Muscle of leg (tissue), 11 donors: ENCODE results near the gene PLEKHF1. TPM values are rescaled to one million over a fixed set of nuclear protein-coding genes. Genes with fewer than 3 reads are reported as not detected.
A peak's percentile ranks its signal among the peaks of the same experiment; 100 is the strongest.

Experiments
- DNase-seq: peaks from one replicate; pipeline ENCODE4 v3.0.0; 2013
- H3K27ac ChIP-seq: one replicate; pipeline ENCODE4 v1.5.1; 2013; ENCODE audit warnings: mild to moderate bottlenecking, low read length, control low read depth
- H3K27me3 ChIP-seq: one replicate; pipeline ENCODE4 v1.6.1; 2013; ENCODE audit warnings: low read length; ENCODE audit not compliant: control insufficient read depth, insufficient read depth
- H3K36me3 ChIP-seq: one replicate; pipeline ENCODE4 v1.6.1; 2013; ENCODE audit warnings: low read length; ENCODE audit not compliant: control insufficient read depth, insufficient read depth
- H3K4me1 ChIP-seq: one replicate; pipeline ENCODE4 v1.6.1; 2013; ENCODE audit warnings: low read length; ENCODE audit not compliant: control insufficient read depth, insufficient read depth
- H3K4me3 ChIP-seq: one replicate; pipeline ENCODE4 v1.5.1; 2013; ENCODE audit warnings: low read length, control low read depth
- H3K9me3 ChIP-seq: replicated peaks from 2 replicates; pipeline ENCODE4 v1.6.1; 2013; ENCODE audit warnings: low read depth, low read length; ENCODE audit not compliant: control insufficient read depth
- WGBS: methylation state at CpG from one replicate; pipeline ENCODE4 v1.1.5; 2013; ENCODE audit warnings: missing lambda C conversion rate; ENCODE audit not compliant: insufficient coverage; 5-methylcytosine and 5-hydroxymethylcytosine counted together
- polyA plus RNA-seq, 8 donors: library from polyadenylated mRNA; unstranded; fragments of 120-200 nt; gene quantifications; one replicate each; pipeline versions ENCODE4 v1.2.1 to v1.2.3, GENCODE V29; 2013; ENCODE audit warnings: inconsistent platforms in 1 of 8, low replicate concordance in 1 of 8; ENCODE audit not compliant: insufficient read length in 8 of 8, insufficient read depth in 1 of 8
- total RNA-seq: library from RNA; stranded (reverse); fragments of 120-200 nt; gene quantifications from one replicate; pipeline ENCODE4 v1.2.4, GENCODE V29; 2013

Gene PLEKHF1
- total and polyA plus RNA-seq, 9 donors, result 3.2 to 7.0 (median 4.5) TPM

DNA sequence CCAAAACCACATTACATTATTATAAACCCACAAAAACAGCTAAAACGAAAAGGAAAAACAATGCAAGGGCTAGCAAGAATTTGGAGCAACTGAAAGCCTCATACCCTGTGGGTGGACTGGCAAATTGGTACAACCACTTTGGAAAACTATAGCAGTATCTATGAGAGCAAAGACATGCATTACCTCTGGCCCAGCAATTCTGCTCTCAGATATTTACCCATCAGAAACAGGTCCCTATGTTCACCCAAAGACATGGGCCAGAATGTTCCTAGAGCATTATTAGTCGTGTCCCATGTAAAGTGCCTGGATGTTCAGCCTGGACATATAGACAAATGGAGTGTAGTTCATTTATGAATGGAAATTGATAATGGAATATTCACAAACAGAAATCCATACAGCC, 31.3 kb upstream of the PLEKHF1 start:
- no peaks in the 10 kb centered on the region for H3K27me3 ChIP-seq
- H3K36me3 ChIP-seq, result no peaks in the 10 kb centered on the region
- H3K4me3 ChIP-seq, result no peak overlapping the region
- peaks cover 3% of the 10 kb centered on the region for H3K4me1 ChIP-seq
- no peaks in the 10 kb centered on the region for H3K9me3 ChIP-seq
- WGBS, result no CpG with 5 or more reads among the region's 2 CpGs
- H3K27ac ChIP-seq, result no peak overlapping the region
- DNase-seq, result no peak

DNA sequence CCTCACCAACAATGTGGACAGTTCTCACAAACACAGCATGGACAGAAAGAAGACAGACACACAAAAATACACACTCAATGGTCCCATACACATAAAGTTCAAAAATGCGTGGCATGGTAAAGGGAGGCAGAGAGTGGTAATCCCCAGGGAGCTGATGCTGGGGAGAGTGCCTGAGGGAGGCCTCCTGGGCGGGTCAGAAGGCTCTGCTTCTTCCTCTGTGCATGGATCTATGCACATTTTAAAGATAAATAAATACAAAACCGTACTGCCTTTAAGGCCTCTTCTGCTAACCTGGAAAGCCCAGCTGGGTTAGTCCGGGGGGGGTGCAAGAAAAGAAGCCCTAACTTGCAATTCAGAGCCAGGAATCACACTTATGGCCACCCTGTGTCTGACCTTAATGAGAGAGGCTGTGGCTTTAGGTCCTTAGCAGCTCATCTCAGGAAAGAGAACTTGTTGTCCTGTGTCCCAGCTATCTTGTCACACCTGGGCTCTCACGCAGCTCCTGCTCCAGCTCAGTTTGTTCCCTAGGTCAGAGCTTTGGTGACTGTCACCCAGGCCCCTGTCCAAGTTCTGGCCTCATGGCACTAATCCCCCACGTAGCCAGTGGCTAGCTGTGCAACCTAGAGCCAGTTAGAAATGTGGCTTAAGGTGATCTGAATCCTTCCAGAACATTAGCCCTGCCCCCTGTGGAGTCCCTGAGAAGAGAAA, 30.7 kb upstream of the PLEKHF1 start:
- Histone ChIP-seq H3K4me1 (peaks cover 3% of the 10 kb centered on the region), H3K36me3 (no peaks in the 10 kb centered on the region), H3K9me3 (no peaks in the 10 kb centered on the region), H3K27ac (no peak overlapping the region), H3K27me3 (no peaks in the 10 kb centered on the region), H3K4me3 (no peak overlapping the region)
- DNase-seq, result no peak
- WGBS, result 68% methylated on average over 3 of the region's 6 CpGs

DNA sequence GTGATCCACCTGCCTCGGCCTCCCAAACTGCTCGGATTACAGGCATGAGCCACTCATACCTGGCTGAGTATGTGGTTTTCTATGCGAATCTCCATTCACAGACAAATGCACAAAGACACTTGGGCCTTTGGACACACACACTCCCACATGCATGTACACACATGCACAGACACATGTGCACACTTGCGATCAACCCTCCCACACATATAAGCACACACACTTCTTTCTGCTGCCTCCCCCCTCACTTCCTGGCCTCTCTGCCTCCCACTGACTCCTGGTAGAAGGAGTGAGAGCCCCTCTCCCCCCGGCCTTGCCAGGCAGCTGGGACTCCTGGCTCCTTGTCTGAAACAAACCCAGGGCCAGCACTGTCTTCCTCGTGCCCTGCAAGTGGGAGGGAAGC, 29.3 kb upstream of the PLEKHF1 start:
- 81% methylated on average over 4 of the region's 6 CpGs for WGBS
- H3K4me1 ChIP-seq, result peaks cover 3% of the 10 kb centered on the region
- peaks cover 4% of the 10 kb centered on the region for H3K27me3 ChIP-seq
- no peak for DNase-seq
- no peak overlapping the region for H3K4me3 ChIP-seq
- H3K36me3 ChIP-seq, result no peaks in the 10 kb centered on the region
- H3K9me3 ChIP-seq, result no peaks in the 10 kb centered on the region
- H3K27ac ChIP-seq, result no peak overlapping the region

DNA sequence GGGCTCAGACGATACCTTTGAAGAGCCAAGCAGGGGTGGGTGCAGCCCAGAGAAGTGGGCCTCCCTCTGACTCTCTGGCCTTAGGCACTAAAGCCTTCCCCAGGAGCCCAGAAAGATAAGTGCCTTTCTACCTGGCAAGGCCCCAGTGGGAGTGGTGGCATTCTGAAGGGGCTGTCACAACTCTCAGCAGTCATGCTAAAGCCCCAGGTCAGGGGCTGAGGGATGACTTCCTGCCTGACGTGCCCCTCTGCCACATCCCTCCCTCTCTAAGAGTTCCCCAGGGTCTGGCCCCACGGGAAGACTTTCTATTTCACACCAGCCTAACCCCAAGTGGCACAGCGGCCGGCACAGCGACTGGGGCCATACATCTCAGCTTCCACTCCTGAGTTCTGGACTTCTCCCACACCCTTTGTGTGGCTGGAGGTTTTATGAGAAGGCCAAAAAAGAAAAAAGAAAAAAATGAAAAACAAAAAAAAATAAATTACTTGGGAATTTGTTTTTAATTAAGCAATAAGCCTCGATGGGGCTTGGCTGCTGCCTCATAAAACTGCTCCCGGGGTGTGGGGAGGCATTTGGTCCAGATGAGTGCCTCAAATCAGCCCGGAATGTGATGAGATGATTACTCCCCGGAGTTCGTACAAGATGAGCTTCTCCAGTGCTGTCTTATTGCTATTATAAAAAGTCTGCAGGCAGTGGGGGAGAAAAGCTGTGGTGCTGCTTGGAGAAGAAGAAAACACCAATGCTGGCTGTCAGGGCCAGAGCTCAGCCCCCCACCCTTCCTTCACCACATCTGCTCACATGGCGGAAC, 28.5 kb upstream of the PLEKHF1 start:
- Histone ChIP-seq H3K27ac (no peak overlapping the region), H3K27me3 (peaks cover 6% of the 10 kb centered on the region), H3K9me3 (no peaks in the 10 kb centered on the region), H3K36me3 (no peaks in the 10 kb centered on the region), H3K4me1 (peaks cover 3% of the 10 kb centered on the region), H3K4me3 (no peak overlapping the region)
- WGBS, result 23% methylated on average over 6 of the region's 12 CpGs
- peak; percentile 55 for DNase-seq

DNA sequence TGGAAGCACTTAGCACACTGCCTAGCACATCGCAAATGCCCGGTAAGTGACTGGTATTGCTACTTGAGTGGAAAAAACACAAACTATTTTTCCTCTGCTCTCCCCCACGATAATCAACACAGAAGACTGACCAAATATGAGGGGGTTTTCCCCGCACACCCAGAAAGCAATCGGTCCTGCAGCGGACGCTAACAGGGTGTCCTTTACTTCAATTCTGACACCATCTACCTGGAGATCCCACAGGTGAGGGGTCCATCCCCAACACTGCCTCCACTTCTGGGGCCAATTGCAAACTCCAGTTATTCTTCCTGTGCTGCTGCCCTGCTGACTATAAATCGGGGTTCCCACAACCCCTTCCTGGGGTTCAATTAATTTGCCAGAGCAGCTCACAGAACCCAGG, 26.2 kb upstream of the PLEKHF1 start:
- Histone ChIP-seq H3K4me3 (no peak overlapping the region), H3K9me3 (no peaks in the 10 kb centered on the region), H3K36me3 (no peaks in the 10 kb centered on the region), H3K4me1 (peaks cover 6% of the 10 kb centered on the region), H3K27ac (no peak overlapping the region), H3K27me3 (peaks cover 6% of the 10 kb centered on the region)
- WGBS, result 87% methylated on average over 5 of the region's 8 CpGs
- no peak for DNase-seq

DNA sequence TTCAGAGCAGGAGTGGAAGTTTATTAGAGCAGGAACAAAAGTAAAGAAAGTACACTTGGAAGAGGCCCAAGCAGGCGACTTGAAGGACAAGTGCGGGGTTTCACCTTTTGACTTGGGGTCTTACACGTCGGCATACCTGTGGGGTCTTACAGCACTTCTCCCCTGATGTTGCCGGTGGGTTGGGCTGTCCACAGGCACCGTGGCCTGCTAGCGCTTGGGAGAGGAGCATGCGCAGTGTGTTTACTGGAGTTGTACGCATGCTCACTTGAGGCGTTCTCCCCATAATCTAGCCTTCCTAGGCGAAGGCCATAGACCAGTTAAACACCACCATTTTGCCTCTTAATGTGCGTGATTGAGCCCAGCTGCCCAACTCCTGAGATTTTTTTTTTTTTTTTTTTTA, 25.0 kb upstream of the PLEKHF1 start:
- Histone ChIP-seq H3K27me3 (peaks cover 6% of the 10 kb centered on the region), H3K36me3 (no peaks in the 10 kb centered on the region), H3K4me1 (peaks cover 6% of the 10 kb centered on the region)

DNA sequence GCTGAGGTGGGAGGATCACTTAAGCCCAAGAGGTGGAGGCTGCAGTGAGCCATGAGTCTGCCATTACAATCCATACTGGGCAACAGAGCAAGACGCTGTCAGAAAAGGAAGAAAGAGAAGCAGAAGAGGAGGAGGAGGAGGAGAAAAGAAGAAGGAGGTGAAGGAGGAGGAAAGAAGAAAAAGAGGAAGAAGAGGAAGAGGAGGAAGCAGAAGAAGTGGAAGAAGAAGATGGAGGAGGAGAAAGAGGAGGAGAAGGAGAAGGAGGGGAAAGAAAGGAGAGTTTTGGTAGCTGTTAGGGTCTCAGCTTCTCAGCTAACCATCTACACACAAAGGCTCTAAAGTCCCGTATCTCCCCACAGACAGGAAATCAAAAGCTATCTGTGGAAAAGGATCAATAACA, 23.7 kb upstream of the PLEKHF1 start:
- no peak for DNase-seq
- Histone ChIP-seq H3K9me3 (no peaks in the 10 kb centered on the region), H3K4me1 (peaks cover 6% of the 10 kb centered on the region), H3K27me3 (peaks cover 8% of the 10 kb centered on the region), H3K36me3 (no peaks in the 10 kb centered on the region), H3K4me3 (no peak overlapping the region), H3K27ac (no peak overlapping the region)
- WGBS, result 93% methylated on average over 1 of the region's 2 CpGs

More for the DNA sequence above, 25.0 kb upstream of the PLEKHF1 start:
- Histone ChIP-seq H3K27ac (no peak overlapping the region), H3K9me3 (no peaks in the 10 kb centered on the region), H3K4me3 (no peak overlapping the region)
- 87% methylated on average over 8 of the region's 12 CpGs for WGBS
- no peak for DNase-seq

DNA sequence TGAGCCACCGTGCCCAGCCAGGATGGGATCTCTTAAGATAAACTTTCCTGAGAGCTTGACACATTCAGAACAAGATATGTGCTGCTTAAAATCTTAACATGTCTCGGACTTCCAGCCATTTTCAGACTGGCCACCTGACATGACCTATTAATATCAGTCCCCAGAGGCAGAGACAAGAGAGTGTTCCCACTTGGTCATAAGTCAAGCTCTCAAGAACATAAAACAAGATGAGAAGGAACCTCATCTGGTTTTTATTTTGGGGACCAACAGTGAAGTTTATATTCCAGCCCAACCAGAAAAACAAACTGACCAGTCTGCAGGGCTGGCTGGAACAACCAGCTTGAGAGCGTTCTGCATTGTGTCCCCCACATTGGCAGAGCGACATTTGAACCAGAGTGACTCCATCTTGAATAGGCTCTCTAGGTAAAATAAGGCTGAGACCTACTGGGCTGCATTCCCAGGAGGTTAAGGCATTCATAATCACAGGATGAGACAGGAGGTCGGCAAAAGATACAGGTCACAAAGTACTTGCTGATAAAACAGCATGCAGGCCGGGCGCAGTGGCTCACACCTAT, 21.8 kb upstream of the PLEKHF1 start:
- peaks cover 2% of the 10 kb centered on the region for H3K4me1 ChIP-seq
- no peak overlapping the region for H3K27ac ChIP-seq
- no peaks in the 10 kb centered on the region for H3K9me3 ChIP-seq
- peak; percentile 40 for DNase-seq
- 37% methylated on average over 4 of the region's 7 CpGs for WGBS
- H3K36me3 ChIP-seq, result no peaks in the 10 kb centered on the region
- H3K4me3 ChIP-seq, result no peak overlapping the region
- peaks cover 8% of the 10 kb centered on the region for H3K27me3 ChIP-seq

DNA sequence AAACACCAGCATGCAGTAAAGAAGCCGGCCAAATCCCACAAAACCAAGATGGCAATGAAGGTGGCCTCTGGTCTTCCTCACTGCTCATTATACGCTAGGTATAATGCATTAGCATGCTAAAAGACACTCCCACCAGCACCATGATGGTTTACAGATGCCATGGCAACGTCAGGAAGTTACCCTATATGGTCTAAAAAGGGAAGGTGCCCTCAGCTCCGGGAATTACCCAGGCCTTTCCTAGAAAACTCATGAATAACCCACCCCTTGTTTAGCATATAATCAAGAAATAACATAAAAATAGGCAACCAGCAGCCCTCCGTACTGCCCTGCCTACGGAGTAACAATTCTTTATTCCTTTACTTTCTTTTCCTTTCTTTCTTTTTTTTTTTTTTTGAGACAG, 21.1 kb upstream of the PLEKHF1 start:
- 91% methylated on average over 3 of the region's 6 CpGs for WGBS
- no peak for DNase-seq
- H3K4me3 ChIP-seq, result no peak overlapping the region

DNA sequence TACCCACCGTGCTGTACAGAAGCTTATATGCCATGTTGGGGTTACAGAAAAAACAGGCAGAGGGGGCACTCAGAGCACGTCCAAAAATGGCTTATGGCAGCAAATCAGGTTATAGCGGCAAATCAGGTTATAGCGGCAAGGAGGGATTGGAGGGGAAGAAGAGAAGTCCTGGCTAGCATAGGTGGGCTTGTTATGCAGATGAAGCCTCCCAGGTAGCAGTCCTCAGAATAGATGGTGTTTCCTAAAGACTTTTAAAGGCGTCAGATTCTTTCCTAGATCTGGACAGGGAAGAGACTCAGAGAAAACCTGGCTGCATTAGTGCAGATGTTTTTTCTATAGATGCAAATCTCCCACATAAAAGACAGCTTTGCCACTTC, 19.8 kb upstream of the PLEKHF1 start:
- WGBS, result 60% methylated on average over 4 of the region's 5 CpGs
- Histone ChIP-seq H3K27ac (no peak overlapping the region), H3K9me3 (no peaks in the 10 kb centered on the region)

More for the DNA sequence above, 21.1 kb upstream of the PLEKHF1 start:
- H3K9me3 ChIP-seq, result no peaks in the 10 kb centered on the region
- H3K27ac ChIP-seq, result no peak overlapping the region
- peaks cover 8% of the 10 kb centered on the region for H3K27me3 ChIP-seq
- H3K4me1 ChIP-seq, result peaks cover 2% of the 10 kb centered on the region
- H3K36me3 ChIP-seq, result no peaks in the 10 kb centered on the region

More for the DNA sequence above, 19.8 kb upstream of the PLEKHF1 start:
- H3K4me3 ChIP-seq, result no peak overlapping the region
- H3K27me3 ChIP-seq, result peaks cover 5% of the 10 kb centered on the region
- H3K36me3 ChIP-seq, result no peaks in the 10 kb centered on the region
- no peak for DNase-seq
- H3K4me1 ChIP-seq, result peaks cover 2% of the 10 kb centered on the region
